Retinal pigment epithelial cell (primary cell): ENCODE results near the gene GJC2.
A peak's percentile ranks its signal among the peaks of the same experiment; 100 is the strongest.

Experiments
- DNase-seq: peaks from one replicate; pipeline ENCODE4 v3.0.0-alpha.2; 2010; ENCODE audit warnings: low read depth
- H3K4me3 ChIP-seq: 2 replicates; pipeline ENCODE4 v1.5.1; 2011; ENCODE audit warnings: mild to moderate bottlenecking, low read length, control low read depth, moderate library complexity
- CTCF ChIP-seq: conservative IDR thresholded peaks from 2 replicates; pipeline ENCODE4 v1.5.1; 2011; ENCODE audit warnings: low read depth, low read length, control low read depth, inconsistent platforms

The GJC2 gene

GRCh38 chr1:228149406-228150119 is at the start of gene GJC2:
Gene GJC2, plus strand, starts transcription at chr1:228149930. Its CDS starts 7,829 bp downstream, at chr1:228157759.
- TF ChIP-seq CTCF: no peak
- DNase-seq: no peak
- H3K4me3 ChIP-seq: no peak within 1 kb of the TSS

- H3K4me3 ChIP-seq: no peak overlapping the region
- no peak for DNase-seq
- TF ChIP-seq CTCF: no peak
These were observed 48.7 kb upstream of the GJC2 start for GRCh38 chr1:228100822-228101613.

- no peak for DNase-seq
- no peak for TF ChIP-seq CTCF
- peak overlapping the region; percentile 83 for H3K4me3 ChIP-seq
These were observed 48.1 kb upstream of the GJC2 start for GRCh38 chr1:228101614-228101993.

GRCh38 chr1:228101994-228102790 is 47.5 kb upstream of the GJC2 start:
- TF ChIP-seq CTCF: peak; percentile 36
- H3K4me3 ChIP-seq: peak overlapping the region; percentile 83
- DNase-seq: no peak

GRCh38 chr1:228102791-228103620 is 46.7 kb upstream of the GJC2 start, which contains the start of gene C1orf35:
Gene C1orf35, minus strand, starts transcription at chr1:228103325. Its CDS starts 98 bp downstream, at chr1:228103227.
- peak within 1 kb of the TSS; percentile 83 for H3K4me3 ChIP-seq
- DNase-seq: peak; percentile 63
- TF ChIP-seq CTCF: no peak

- H3K4me3 ChIP-seq: no peak overlapping the region
These were observed 45.0 kb upstream of the GJC2 start for GRCh38 chr1:228104526-228105269.

More at GRCh38 chr1:228104526-228105269, 45.0 kb upstream of the GJC2 start:
- TF ChIP-seq CTCF: no peak
- no peak for DNase-seq
